ENCODE data around the gene LDLRAD3. TPM values are rescaled to one million over a fixed set of nuclear protein-coding genes. Genes with fewer than 3 reads are reported as not detected.

LDLRAD3 gene
- total RNA-seq, 1 donor from 2014 or later, result 7.7 TPM

- no peak for ATAC-seq
- Histone ChIP-seq H3K9me3 (no peaks in the 10 kb centered on the region), H3K27ac (no peak overlapping the region), H3K36me3 (no peaks in the 10 kb centered on the region), H3K4me1 (peaks cover 4% of the 10 kb centered on the region), H3K27me3 (ENCODE audit: low read depth) (no peaks in the 10 kb centered on the region), H3K4me3 (no peak overlapping the region)
- TF ChIP-seq CTCF (IDR thresholded peaks at IDR 0.05), result no peak
- no peak for DNase-seq
- intact Hi-C loops (cut with DNase I), result no loop called here
Measured at GRCh38 chr11:36105743-36106581, 162.1 kb downstream of the LDLRAD3 start.

- no peaks in the 10 kb centered on the region for H3K9me3 ChIP-seq
- H3K27ac ChIP-seq, result no peak overlapping the region
- intact Hi-C loops (cut with DNase I), result no loop called here
- no peak for TF ChIP-seq CTCF (IDR thresholded peaks at IDR 0.05)
- H3K4me1 ChIP-seq, result peaks cover 4% of the 10 kb centered on the region
- no peaks in the 10 kb centered on the region for H3K27me3 ChIP-seq (ENCODE audit: low read depth)
- no peak for DNase-seq
- ATAC-seq, result no peak
- no peak overlapping the region for H3K4me3 ChIP-seq
- H3K36me3 ChIP-seq, result no peaks in the 10 kb centered on the region
Measured at GRCh38 chr11:36107547-36107946, 163.7 kb downstream of the LDLRAD3 start.

- no peak for TF ChIP-seq CTCF (IDR thresholded peaks at IDR 0.05)
- Histone ChIP-seq H3K27ac (no peak overlapping the region), H3K27me3 (ENCODE audit: low read depth) (no peaks in the 10 kb centered on the region), H3K9me3 (peaks cover 5% of the 10 kb centered on the region), H3K4me1 (peaks cover 4% of the 10 kb centered on the region), H3K36me3 (no peaks in the 10 kb centered on the region), H3K4me3 (no peak overlapping the region)
- no peak for ATAC-seq
- no peak for DNase-seq
- intact Hi-C loops (cut with DNase I), result no loop called here
Measured at GRCh38 chr11:36108881-36109589, 165.2 kb downstream of the LDLRAD3 start.

GRCh38 chr11:36109590-36109849, 165.7 kb downstream of the LDLRAD3 start:
- DNase-seq (no peak), ATAC-seq (no peak)
- Histone ChIP-seq H3K4me3 (no peak overlapping the region), H3K4me1 (peaks cover 4% of the 10 kb centered on the region), H3K9me3 (peaks cover 5% of the 10 kb centered on the region), H3K27me3 (ENCODE audit: low read depth) (no peaks in the 10 kb centered on the region), H3K27ac (no peak overlapping the region), H3K36me3 (no peaks in the 10 kb centered on the region)
- intact Hi-C loops (cut with DNase I), result no loop called here
- TF ChIP-seq CTCF (IDR thresholded peaks at IDR 0.05), result no peak

GRCh38 chr11:36109850-36110606, 166.2 kb downstream of the LDLRAD3 start:
- intact Hi-C loops (cut with DNase I), result no loop called here
- H3K36me3 ChIP-seq, result no peaks in the 10 kb centered on the region
- peaks cover 5% of the 10 kb centered on the region for H3K9me3 ChIP-seq
- H3K27me3 ChIP-seq (ENCODE audit: low read depth), result no peaks in the 10 kb centered on the region
- TF ChIP-seq CTCF (IDR thresholded peaks at IDR 0.05), result no peak
- ATAC-seq, result no peak
- H3K4me3 ChIP-seq, result no peak overlapping the region
- no peak for DNase-seq
- peaks cover 4% of the 10 kb centered on the region for H3K4me1 ChIP-seq
- no peak overlapping the region for H3K27ac ChIP-seq

Data from lower lobe of right lung (tissue), 2 donors.